Activated naive CD8-positive, alpha-beta T cell treated with anti-CD3 and anti-CD28 coated beads for 36 hours (primary cell): Measurements from ENCODE around the gene OPN1SW. TPM values are rescaled to one million over a fixed set of nuclear protein-coding genes. Genes with fewer than 3 reads are reported as not detected.

Experiments used
- DNase-seq: peaks from one replicate; pipeline ENCODE4 v3.0.0; 2021
- H3K27ac Mint-ChIP-seq: one replicate; pipeline ENCODE4 v1.8.0; 2022; ENCODE audit warnings: mild to moderate bottlenecking, moderate library complexity, mixed read lengths
- H3K27me3 Mint-ChIP-seq: one replicate; pipeline ENCODE4 v1.8.0; 2022; ENCODE audit warnings: mild to moderate bottlenecking, mixed read lengths
- H3K36me3 Mint-ChIP-seq: one replicate; pipeline ENCODE4 v1.8.0; 2021; ENCODE audit warnings: mild to moderate bottlenecking, mixed read lengths
- H3K4me1 Mint-ChIP-seq: one replicate; pipeline ENCODE4 v1.8.0; 2021; ENCODE audit warnings: mixed read lengths
- H3K4me3 Mint-ChIP-seq: one replicate; pipeline ENCODE4 v1.8.0; 2022; ENCODE audit warnings: mild to moderate bottlenecking, moderate library complexity, mixed read lengths
- H3K9me3 Mint-ChIP-seq: one replicate; pipeline ENCODE4 v1.8.0; 2022; ENCODE audit warnings: mixed read lengths
- total RNA-seq, 2 experiments: library from RNA; stranded (reverse); gene quantifications; one replicate each; pipeline ENCODE4 v1.2.3, GENCODE V29; 2021

OPN1SW gene
- total RNA-seq, 2 experiments from 2014 or later: not detected

- no peak overlapping the region for H3K4me3 Mint-ChIP-seq
- no peak overlapping the region for H3K27ac Mint-ChIP-seq
- H3K4me1 Mint-ChIP-seq: peaks cover 33% of the 10 kb centered on the region
- DNase-seq: no peak
- H3K36me3 Mint-ChIP-seq: peaks cover 5% of the 10 kb centered on the region
- no peaks in the 10 kb centered on the region for H3K9me3 Mint-ChIP-seq
- no peaks in the 10 kb centered on the region for H3K27me3 Mint-ChIP-seq
Observed at GRCh38 chr7:128737867-128738385, 37.7 kb downstream of the OPN1SW start.

GRCh38 chr7:128737441-128737840 lies 38.2 kb downstream of the OPN1SW start:
- H3K4me1 Mint-ChIP-seq: peaks cover 32% of the 10 kb centered on the region
- H3K27ac Mint-ChIP-seq: no peak overlapping the region
- peaks cover 5% of the 10 kb centered on the region for H3K36me3 Mint-ChIP-seq
- H3K9me3 Mint-ChIP-seq: no peaks in the 10 kb centered on the region
- no peaks in the 10 kb centered on the region for H3K27me3 Mint-ChIP-seq
- H3K4me3 Mint-ChIP-seq: no peak overlapping the region
- DNase-seq: no peak

GRCh38 chr7:128735436-128735835 lies 40.2 kb downstream of the OPN1SW start:
- Mint-ChIP-seq H3K4me3 (no peak overlapping the region), H3K27me3 (peaks cover 4% of the 10 kb centered on the region), H3K4me1 (peaks cover 16% of the 10 kb centered on the region), H3K36me3 (peaks cover 2% of the 10 kb centered on the region), H3K9me3 (no peaks in the 10 kb centered on the region), H3K27ac (no peak overlapping the region)
- no peak for DNase-seq

GRCh38 chr7:128734890-128735289 lies 40.7 kb downstream of the OPN1SW start:
- Mint-ChIP-seq H3K4me3 (no peak overlapping the region), H3K9me3 (no peaks in the 10 kb centered on the region), H3K4me1 (peaks cover 11% of the 10 kb centered on the region), H3K27ac (no peak overlapping the region), H3K27me3 (peaks cover 4% of the 10 kb centered on the region), H3K36me3 (peaks cover 2% of the 10 kb centered on the region)
- no peak for DNase-seq

- Mint-ChIP-seq H3K4me3 (no peak overlapping the region), H3K9me3 (no peaks in the 10 kb centered on the region)
Observed at GRCh38 chr7:128733278-128733645, 42.3 kb downstream of the OPN1SW start.

GRCh38 chr7:128732521-128733277 lies 42.9 kb downstream of the OPN1SW start:
- no peaks in the 10 kb centered on the region for H3K4me1 Mint-ChIP-seq
- H3K4me3 Mint-ChIP-seq: no peak overlapping the region
- DNase-seq: no peak
- no peak overlapping the region for H3K27ac Mint-ChIP-seq
- H3K9me3 Mint-ChIP-seq: no peaks in the 10 kb centered on the region
- no peaks in the 10 kb centered on the region for H3K36me3 Mint-ChIP-seq
- H3K27me3 Mint-ChIP-seq: peaks cover 4% of the 10 kb centered on the region

More at GRCh38 chr7:128733278-128733645, 42.3 kb downstream of the OPN1SW start:
- Mint-ChIP-seq H3K36me3 (no peaks in the 10 kb centered on the region), H3K27ac (no peak overlapping the region), H3K4me1 (peaks cover 4% of the 10 kb centered on the region), H3K27me3 (peaks cover 4% of the 10 kb centered on the region)
- no peak for DNase-seq

- Mint-ChIP-seq H3K4me3 (no peak overlapping the region), H3K36me3 (no peaks in the 10 kb centered on the region), H3K27me3 (peaks cover 11% of the 10 kb centered on the region), H3K9me3 (no peaks in the 10 kb centered on the region), H3K27ac (no peak overlapping the region), H3K4me1 (no peaks in the 10 kb centered on the region)
- DNase-seq: no peak
Observed at GRCh38 chr7:128731184-128731583, 44.4 kb downstream of the OPN1SW start.

GRCh38 chr7:128729494-128729893 lies 46.1 kb downstream of the OPN1SW start:
- H3K27ac Mint-ChIP-seq: no peak overlapping the region
- no peak for DNase-seq
- H3K4me3 Mint-ChIP-seq: no peak overlapping the region
- H3K4me1 Mint-ChIP-seq: no peaks in the 10 kb centered on the region
- peaks cover 17% of the 10 kb centered on the region for H3K27me3 Mint-ChIP-seq
- H3K9me3 Mint-ChIP-seq: no peaks in the 10 kb centered on the region
- no peaks in the 10 kb centered on the region for H3K36me3 Mint-ChIP-seq

- H3K27ac Mint-ChIP-seq: no peak overlapping the region
- no peak for DNase-seq
- H3K36me3 Mint-ChIP-seq: no peaks in the 10 kb centered on the region
- H3K4me3 Mint-ChIP-seq: no peak overlapping the region
- H3K4me1 Mint-ChIP-seq: no peaks in the 10 kb centered on the region
- H3K27me3 Mint-ChIP-seq: peaks cover 17% of the 10 kb centered on the region
- no peaks in the 10 kb centered on the region for H3K9me3 Mint-ChIP-seq
Observed at GRCh38 chr7:128728598-128728997, 47.0 kb downstream of the OPN1SW start.

GRCh38 chr7:128727239-128727638 lies 48.4 kb downstream of the OPN1SW start:
- no peak for DNase-seq
- Mint-ChIP-seq H3K9me3 (no peaks in the 10 kb centered on the region), H3K4me1 (no peaks in the 10 kb centered on the region), H3K36me3 (no peaks in the 10 kb centered on the region), H3K27ac (no peak overlapping the region), H3K4me3 (no peak overlapping the region), H3K27me3 (peaks cover 17% of the 10 kb centered on the region)

GRCh38 chr7:128726737-128727072 lies 48.9 kb downstream of the OPN1SW start:
- no peak overlapping the region for H3K27ac Mint-ChIP-seq
- H3K27me3 Mint-ChIP-seq: peaks cover 17% of the 10 kb centered on the region
- no peak for DNase-seq
- H3K4me1 Mint-ChIP-seq: no peaks in the 10 kb centered on the region
- H3K9me3 Mint-ChIP-seq: no peaks in the 10 kb centered on the region
- H3K36me3 Mint-ChIP-seq: no peaks in the 10 kb centered on the region
- H3K4me3 Mint-ChIP-seq: no peak overlapping the region

- no peaks in the 10 kb centered on the region for H3K9me3 Mint-ChIP-seq
- H3K27me3 Mint-ChIP-seq: peaks cover 15% of the 10 kb centered on the region
- H3K36me3 Mint-ChIP-seq: no peaks in the 10 kb centered on the region
- H3K4me3 Mint-ChIP-seq: no peak overlapping the region
- DNase-seq: no peak
- no peak overlapping the region for H3K27ac Mint-ChIP-seq
- H3K4me1 Mint-ChIP-seq: no peaks in the 10 kb centered on the region
Observed at GRCh38 chr7:128726059-128726736, 49.4 kb downstream of the OPN1SW start.

- no peaks in the 10 kb centered on the region for H3K9me3 Mint-ChIP-seq
- H3K4me3 Mint-ChIP-seq: no peak overlapping the region
- no peaks in the 10 kb centered on the region for H3K36me3 Mint-ChIP-seq
- H3K27ac Mint-ChIP-seq: no peak overlapping the region
- peaks cover 13% of the 10 kb centered on the region for H3K27me3 Mint-ChIP-seq
- no peaks in the 10 kb centered on the region for H3K4me1 Mint-ChIP-seq
- no peak for DNase-seq
Observed at GRCh38 chr7:128725531-128725930, 50.1 kb downstream of the OPN1SW start.

GRCh38 chr7:128724743-128725142 lies 50.9 kb downstream of the OPN1SW start:
- DNase-seq: no peak
- no peaks in the 10 kb centered on the region for H3K36me3 Mint-ChIP-seq
- no peak overlapping the region for H3K27ac Mint-ChIP-seq
- peaks cover 13% of the 10 kb centered on the region for H3K27me3 Mint-ChIP-seq
- H3K9me3 Mint-ChIP-seq: no peaks in the 10 kb centered on the region
- H3K4me1 Mint-ChIP-seq: no peaks in the 10 kb centered on the region
- H3K4me3 Mint-ChIP-seq: no peak overlapping the region
